Inferior parietal cortex (tissue), 1 donor: ENCODE results near the gene C1GALT1.

ENCODE experiments used
- DNase-seq: peaks from one replicate; pipeline ENCODE4 v3.0.0-alpha.2; 2016; ENCODE audit errors: extremely low spot score

The C1GALT1 gene

DNA sequence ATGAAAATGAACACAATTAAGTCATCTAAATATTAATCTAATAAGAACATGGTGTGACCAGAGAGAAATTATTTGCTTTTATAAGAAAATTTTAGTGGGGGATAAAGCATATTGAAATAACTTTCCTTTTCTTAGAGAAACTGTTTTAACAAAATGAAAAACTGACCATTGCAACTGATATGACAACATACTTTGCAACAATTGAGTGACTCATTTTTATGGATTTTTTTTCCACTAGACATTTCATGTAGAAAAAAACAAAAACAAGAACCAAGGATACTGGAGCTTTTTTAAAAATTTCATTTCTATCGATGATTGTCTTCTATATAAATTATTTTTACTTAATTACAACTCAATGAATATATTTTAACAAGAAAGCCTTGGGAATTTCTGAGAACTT lies 90.0 kb downstream of the C1GALT1 start:
- DNase-seq: no peak

DNA sequence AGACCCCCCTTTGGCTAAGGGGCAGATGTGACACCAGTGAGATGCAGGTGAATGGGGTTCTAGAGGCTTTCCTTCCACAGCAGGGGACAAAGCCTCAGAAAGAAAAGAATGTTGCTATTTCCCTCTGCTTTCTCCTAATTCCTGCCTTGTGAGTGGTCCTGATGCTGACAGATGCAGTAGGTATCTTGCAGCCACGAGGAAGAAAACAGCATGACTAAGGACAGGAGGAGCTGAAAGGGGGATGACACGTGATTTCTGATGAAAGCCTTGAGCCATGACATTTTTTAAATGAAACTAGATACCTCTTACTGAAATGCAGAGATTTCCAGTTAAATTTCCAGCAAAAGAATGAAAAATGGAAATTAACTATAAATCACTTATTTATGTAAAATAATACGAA lies 92.4 kb downstream of the C1GALT1 start:
- DNase-seq: no peak

GRCh38 chr7:7276161-7276560 lies 93.8 kb downstream of the C1GALT1 start:
- DNase-seq: no peak

DNA sequence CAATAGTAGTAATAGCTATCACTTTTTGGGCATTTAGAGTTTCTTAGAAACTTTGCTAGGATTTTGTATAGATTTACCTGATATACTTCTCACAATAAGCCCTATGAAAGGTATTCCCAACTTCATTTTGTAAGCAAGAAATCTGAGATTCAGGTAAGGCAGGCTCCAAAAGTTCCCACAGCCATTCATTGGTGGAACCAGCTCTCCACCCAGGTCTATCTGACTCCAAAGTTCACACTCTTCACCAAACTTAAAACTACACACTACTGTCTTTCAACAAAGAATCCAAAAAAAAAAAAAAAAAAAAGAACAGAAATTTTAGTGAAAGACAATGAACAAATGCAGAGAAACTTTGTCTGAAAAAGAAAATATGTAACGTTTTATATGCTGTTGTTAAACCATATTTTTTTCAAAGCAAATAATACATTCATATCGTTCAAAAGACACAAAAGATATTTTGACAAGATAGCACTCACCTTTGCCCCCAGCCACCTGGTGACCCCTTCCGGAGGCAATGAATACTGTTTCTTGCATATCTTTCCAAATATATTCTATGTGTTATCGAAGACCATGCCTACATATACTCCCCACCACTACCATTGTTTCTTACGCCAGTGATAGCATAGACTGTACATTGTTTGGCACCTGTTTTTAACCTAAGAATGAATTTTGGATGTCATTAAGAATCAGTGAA lies 108.2 kb downstream of the C1GALT1 start:
- no peak for DNase-seq

GRCh38 chr7:7292085-7292484 lies 109.7 kb downstream of the C1GALT1 start:
- DNase-seq: no peak

DNA sequence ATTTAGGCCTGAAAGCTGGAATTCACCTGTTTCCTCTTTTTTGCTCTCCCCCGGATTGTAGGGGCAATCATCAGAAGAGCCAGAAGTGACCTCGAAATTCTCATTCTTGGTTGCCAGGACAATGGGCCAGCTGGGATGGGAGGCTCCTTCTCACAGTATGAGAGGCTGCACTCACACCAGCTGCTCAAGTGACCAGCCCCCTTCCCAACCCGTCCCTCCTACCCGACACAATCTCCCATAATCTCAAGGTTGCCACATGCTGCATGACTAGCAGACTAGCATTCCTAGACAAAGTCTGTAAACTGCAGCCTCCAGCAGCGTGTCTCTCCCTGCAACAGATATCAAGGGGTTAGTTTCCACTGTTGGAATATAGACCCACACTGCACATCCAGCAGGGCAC lies 110.3 kb downstream of the C1GALT1 start:
- no peak for DNase-seq

DNA sequence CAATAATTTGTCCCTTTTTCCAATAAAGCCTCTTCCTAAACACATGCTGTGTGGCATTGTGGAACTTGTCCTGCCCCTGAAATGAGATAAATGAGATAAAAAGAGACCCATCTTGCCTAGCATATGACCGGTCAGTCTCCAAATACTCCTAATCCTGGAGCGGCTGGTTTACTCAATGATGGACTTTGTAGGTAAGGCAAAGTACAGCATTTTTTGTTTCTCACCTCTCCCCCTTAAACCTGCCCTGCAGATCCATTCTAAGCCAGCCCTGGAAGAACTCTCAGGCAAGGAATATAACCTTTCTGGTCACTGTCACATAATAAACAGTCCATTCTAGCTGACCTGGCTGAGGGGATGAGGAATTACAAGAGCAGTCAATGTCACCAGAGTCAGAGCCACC lies 110.7 kb downstream of the C1GALT1 start:
- no peak for DNase-seq

GRCh38 chr7:7294911-7295310 lies 112.6 kb downstream of the C1GALT1 start:
- DNase-seq: no peak
